Coronary artery (tissue), 2 donors: ENCODE measurements around the gene NOLC1.

ENCODE experiments used
- DNase-seq: peaks from one replicate; pipeline ENCODE4 v3.0.0-alpha.2; 2017; ENCODE audit warnings: low spot score
- H3K27ac ChIP-seq, 2 donors: fragments of 200-600 bp; sonication (generic); one replicate each; pipeline ENCODE4 v1.5.1; 2016 to 2019
- H3K4me3 ChIP-seq: fragments of 200-600 bp; sonication (generic); 2 replicates; pipeline ENCODE4 v1.5.1; 2016; ENCODE audit warnings: mild to moderate bottlenecking, moderate library complexity
- CTCF ChIP-seq: fragments of 200-600 bp; sonication (generic); IDR thresholded peaks from one replicate; pipeline ENCODE4 v1.5.1; 2019; ENCODE audit warnings: antibody characterized with exemption

NOLC1 gene

GRCh38 chr10:102147561-102147960 lies 4.6 kb upstream of the NOLC1 start:
- H3K4me3 ChIP-seq, result no peak overlapping the region
- TF ChIP-seq CTCF, result no peak
- no peak overlapping the region for H3K27ac ChIP-seq
- no peak for DNase-seq

- H3K27ac ChIP-seq, result no peak overlapping the region
- no peak for DNase-seq
- H3K4me3 ChIP-seq, result no peak overlapping the region
- TF ChIP-seq CTCF, result no peak
Measured at GRCh38 chr10:102148275-102148674, 3.9 kb upstream of the NOLC1 start.

GRCh38 chr10:102150970-102151773 lies 1.0 kb upstream of the NOLC1 start:
- no peak for DNase-seq
- peak overlapping the region; percentile 72 to 92 for H3K27ac ChIP-seq
- H3K4me3 ChIP-seq, result peak overlapping the region; percentile 96
- no peak for TF ChIP-seq CTCF

- no peak for DNase-seq
- no peak for TF ChIP-seq CTCF
- Histone ChIP-seq H3K4me3 (peak overlapping the region; percentile 96), H3K27ac (peak overlapping the region; percentile 72 to 92)
Measured at GRCh38 chr10:102152545-102152890, 329 bp downstream of the NOLC1 start.

- TF ChIP-seq CTCF, result no peak
- Histone ChIP-seq H3K27ac (peak overlapping the region in 1 of 2 donors; percentile 72), H3K4me3 (peak overlapping the region; percentile 96)
- DNase-seq, result no peak
Measured at GRCh38 chr10:102153093-102153620, 968 bp downstream of the NOLC1 start.

GRCh38 chr10:102154466-102155116 lies 2.4 kb downstream of the NOLC1 start:
- Histone ChIP-seq H3K27ac (no peak overlapping the region), H3K4me3 (no peak overlapping the region)
- no peak for TF ChIP-seq CTCF
- DNase-seq, result no peak
